Immature natural killer cell (primary cell): ENCODE data around the gene SLC6A13. TPM values are rescaled to one million over a fixed set of nuclear protein-coding genes. Genes with fewer than 3 reads are reported as not detected.

Experiments
- DNase-seq, 3 donors: peaks; one replicate each; pipeline ENCODE4 v3.0.0; 2022; ENCODE audit warnings: mixed read lengths in 1 of 3
- H3K27ac Mint-ChIP-seq, 6 donors: one replicate each; pipeline ENCODE4 v1.8.0; 2020; ENCODE audit warnings: mixed read lengths in 6 of 6, mild to moderate bottlenecking in 5 of 6, inconsistent platforms in 4 of 6, moderate library complexity in 3 of 6
- H3K27me3 Mint-ChIP-seq, 3 donors: one replicate each; pipeline ENCODE4 v1.8.0; 2020 to 2021; ENCODE audit warnings: low read depth in 3 of 3, mild to moderate bottlenecking in 3 of 3, mixed read lengths in 3 of 3, moderate library complexity in 3 of 3, inconsistent platforms in 1 of 3
- H3K36me3 Mint-ChIP-seq, 3 donors: one replicate each; pipeline ENCODE4 v1.8.0; 2020; ENCODE audit warnings: mixed read lengths in 3 of 3, inconsistent platforms in 2 of 3, mild to moderate bottlenecking in 2 of 3
- H3K4me1 Mint-ChIP-seq, 2 donors: one replicate each; pipeline ENCODE4 v1.8.0; 2020; ENCODE audit warnings: inconsistent platforms in 2 of 2, mild to moderate bottlenecking in 2 of 2, mixed read lengths in 2 of 2, moderate library complexity in 1 of 2
- H3K4me3 Mint-ChIP-seq, 5 donors: one replicate each; pipeline ENCODE4 v1.8.0; 2020; ENCODE audit warnings: mild to moderate bottlenecking in 5 of 5, mixed read lengths in 5 of 5, inconsistent platforms in 3 of 5, moderate library complexity in 3 of 5
- H3K9me3 Mint-ChIP-seq, 6 donors: one replicate each; pipeline ENCODE4 v1.8.0; 2020; ENCODE audit warnings: mild to moderate bottlenecking in 6 of 6, mixed read lengths in 6 of 6, inconsistent platforms in 4 of 6, moderate library complexity in 3 of 6
- polyA plus RNA-seq, 3 donors: library from polyadenylated mRNA; unstranded; fragments of 300-500 nt; fragmentation: Illumina TruSeq; gene quantifications; one replicate each; pipeline ENCODE4 v1.2.3, GENCODE V29; 2021

The SLC6A13 gene
- polyA plus RNA-seq, 3 donors from 2014 or later = 0.16 TPM; not detected in 2

GRCh38 chr12:256225-256624, 6.4 kb downstream of the SLC6A13 start:
- Mint-ChIP-seq H3K36me3 (no peaks in the 10 kb centered on the region), H3K27me3 (peaks cover 1 to 19% (median 3%) of the 10 kb centered on the region in 3 donors), H3K9me3 (no peaks in the 10 kb centered on the region), H3K4me1 (no peaks in the 10 kb centered on the region), H3K27ac (no peak overlapping the region), H3K4me3 (no peak overlapping the region)
- no peak for DNase-seq

GRCh38 chr12:254912-255311, 7.7 kb downstream of the SLC6A13 start:
- Mint-ChIP-seq H3K27ac (no peak overlapping the region), H3K27me3 (peaks cover 1 to 21% (median 3%) of the 10 kb centered on the region in 3 donors), H3K9me3 (no peaks in the 10 kb centered on the region), H3K4me3 (no peak overlapping the region), H3K4me1 (no peaks in the 10 kb centered on the region), H3K36me3 (no peaks in the 10 kb centered on the region)
- DNase-seq = no peak

- peaks cover 1 to 16% (median 5%) of the 10 kb centered on the region in 3 donors for H3K27me3 Mint-ChIP-seq
- H3K9me3 Mint-ChIP-seq = no peaks in the 10 kb centered on the region
- no peak overlapping the region for H3K27ac Mint-ChIP-seq
- no peaks in the 10 kb centered on the region for H3K36me3 Mint-ChIP-seq
- H3K4me1 Mint-ChIP-seq = no peaks in the 10 kb centered on the region
- H3K4me3 Mint-ChIP-seq = no peak overlapping the region
- no peak for DNase-seq
These were observed 8.6 kb downstream of the SLC6A13 start for GRCh38 chr12:254039-254438.

GRCh38 chr12:253116-253831, 9.4 kb downstream of the SLC6A13 start:
- Mint-ChIP-seq H3K4me1 (no peaks in the 10 kb centered on the region), H3K4me3 (no peak overlapping the region), H3K27ac (no peak overlapping the region), H3K36me3 (no peaks in the 10 kb centered on the region), H3K9me3 (no peaks in the 10 kb centered on the region), H3K27me3 (peaks cover 1 to 12% (median 5%) of the 10 kb centered on the region in 3 donors)
- DNase-seq = no peak

GRCh38 chr12:252636-253035, 10.0 kb downstream of the SLC6A13 start:
- Mint-ChIP-seq H3K27ac (no peak overlapping the region), H3K27me3 (peaks cover 4 to 9% (median 8%) of the 10 kb centered on the region in 3 donors), H3K36me3 (no peaks in the 10 kb centered on the region), H3K4me1 (no peaks in the 10 kb centered on the region), H3K9me3 (peaks cover 0 to 6% (median 5%) of the 10 kb centered on the region in 6 donors), H3K4me3 (no peak overlapping the region)
- no peak for DNase-seq

GRCh38 chr12:247271-247670, 15.4 kb downstream of the SLC6A13 start:
- no peak overlapping the region for H3K4me3 Mint-ChIP-seq
- no peaks in the 10 kb centered on the region for H3K4me1 Mint-ChIP-seq
- peaks cover 2 to 8% (median 7%) of the 10 kb centered on the region in 3 donors for H3K27me3 Mint-ChIP-seq
- H3K36me3 Mint-ChIP-seq = peaks cover 0 to 5% (median 4%) of the 10 kb centered on the region in 3 donors
- DNase-seq = no peak
- H3K27ac Mint-ChIP-seq = no peak overlapping the region
- H3K9me3 Mint-ChIP-seq = peaks cover 7 to 24% (median 19%) of the 10 kb centered on the region in 6 donors

- DNase-seq = no peak
- H3K4me3 Mint-ChIP-seq = no peak overlapping the region
- H3K27ac Mint-ChIP-seq = no peak overlapping the region
- peaks cover 2 to 7% (median 7%) of the 10 kb centered on the region in 3 donors for H3K27me3 Mint-ChIP-seq
- no peaks in the 10 kb centered on the region for H3K4me1 Mint-ChIP-seq
- H3K36me3 Mint-ChIP-seq = peaks cover 0 to 5% (median 4%) of the 10 kb centered on the region in 3 donors
- H3K9me3 Mint-ChIP-seq = peaks cover 10 to 24% (median 19%) of the 10 kb centered on the region in 6 donors
These were observed 19.3 kb downstream of the SLC6A13 start for GRCh38 chr12:243381-243780.

GRCh38 chr12:242496-242895, 20.1 kb downstream of the SLC6A13 start:
- peaks cover 10 to 18% (median 13%) of the 10 kb centered on the region in 6 donors for H3K9me3 Mint-ChIP-seq
- peaks cover 0 to 11% (median 2%) of the 10 kb centered on the region in 3 donors for H3K27me3 Mint-ChIP-seq
- H3K4me3 Mint-ChIP-seq = no peak overlapping the region
- peaks cover 0 to 5% (median 4%) of the 10 kb centered on the region in 3 donors for H3K36me3 Mint-ChIP-seq
- no peak for DNase-seq
- no peak overlapping the region for H3K27ac Mint-ChIP-seq
- no peaks in the 10 kb centered on the region for H3K4me1 Mint-ChIP-seq

- Mint-ChIP-seq H3K4me3 (no peak overlapping the region), H3K36me3 (peaks cover 0 to 7% (median 3%) of the 10 kb centered on the region in 3 donors), H3K27me3 (peaks cover 2 to 8% (median 3%) of the 10 kb centered on the region in 3 donors), H3K4me1 (no peaks in the 10 kb centered on the region), H3K27ac (no peak overlapping the region), H3K9me3 (peaks cover 2 to 11% (median 6%) of the 10 kb centered on the region in 6 donors)
- DNase-seq = no peak
These were observed 21.4 kb downstream of the SLC6A13 start for GRCh38 chr12:241266-241665.

- no peak overlapping the region for H3K4me3 Mint-ChIP-seq
- peaks cover 3 to 8% (median 4%) of the 10 kb centered on the region in 3 donors for H3K27me3 Mint-ChIP-seq
- H3K4me1 Mint-ChIP-seq = no peaks in the 10 kb centered on the region
- H3K36me3 Mint-ChIP-seq = peaks cover 0 to 11% (median 8%) of the 10 kb centered on the region in 3 donors
- peaks cover 7 to 16% (median 11%) of the 10 kb centered on the region in 6 donors for H3K9me3 Mint-ChIP-seq
- no peak for DNase-seq
- H3K27ac Mint-ChIP-seq = no peak overlapping the region
These were observed 22.1 kb downstream of the SLC6A13 start for GRCh38 chr12:240566-240965.

- Mint-ChIP-seq H3K4me1 (no peaks in the 10 kb centered on the region), H3K4me3 (no peak overlapping the region), H3K27me3 (peaks cover 3 to 5% (median 4%) of the 10 kb centered on the region in 3 donors), H3K36me3 (peaks cover 0 to 12% (median 11%) of the 10 kb centered on the region in 3 donors), H3K27ac (no peak overlapping the region), H3K9me3 (peaks cover 10 to 20% (median 13%) of the 10 kb centered on the region in 6 donors)
- DNase-seq = no peak
These were observed 23.8 kb downstream of the SLC6A13 start for GRCh38 chr12:238736-239398.

GRCh38 chr12:238116-238515, 24.5 kb downstream of the SLC6A13 start:
- no peaks in the 10 kb centered on the region for H3K4me1 Mint-ChIP-seq
- no peak overlapping the region for H3K4me3 Mint-ChIP-seq
- peaks cover 0 to 12% (median 11%) of the 10 kb centered on the region in 3 donors for H3K36me3 Mint-ChIP-seq
- H3K27me3 Mint-ChIP-seq = peaks cover 3 to 5% (median 4%) of the 10 kb centered on the region in 3 donors
- no peak overlapping the region for H3K27ac Mint-ChIP-seq
- DNase-seq = no peak
- peaks cover 10 to 20% (median 13%) of the 10 kb centered on the region in 6 donors for H3K9me3 Mint-ChIP-seq

GRCh38 chr12:237026-237815, 25.4 kb downstream of the SLC6A13 start:
- Mint-ChIP-seq H3K27me3 (peaks cover 3 to 5% (median 4%) of the 10 kb centered on the region in 3 donors), H3K4me3 (no peak overlapping the region), H3K36me3 (peaks cover 0 to 12% (median 7%) of the 10 kb centered on the region in 3 donors), H3K4me1 (no peaks in the 10 kb centered on the region), H3K9me3 (peaks cover 10 to 20% (median 13%) of the 10 kb centered on the region in 6 donors), H3K27ac (no peak overlapping the region)
- no peak for DNase-seq
